GM21381 (cell line): ENCODE results near the gene LRBA.
"Not testable (repeated sequence)": the region's sequence is repeated elsewhere in the genome, so short reads cannot be mapped to it uniquely, and the experiment has no call there.

Experiments used
- ATAC-seq: cut with Tn5 transposase; IDR thresholded peaks from one replicate; pipeline ENCODE4 v1.9.1; 2021; ENCODE audit warnings: mild to moderate bottlenecking, moderate library complexity; ENCODE audit not compliant: unreplicated experiment

LRBA gene

DNA sequence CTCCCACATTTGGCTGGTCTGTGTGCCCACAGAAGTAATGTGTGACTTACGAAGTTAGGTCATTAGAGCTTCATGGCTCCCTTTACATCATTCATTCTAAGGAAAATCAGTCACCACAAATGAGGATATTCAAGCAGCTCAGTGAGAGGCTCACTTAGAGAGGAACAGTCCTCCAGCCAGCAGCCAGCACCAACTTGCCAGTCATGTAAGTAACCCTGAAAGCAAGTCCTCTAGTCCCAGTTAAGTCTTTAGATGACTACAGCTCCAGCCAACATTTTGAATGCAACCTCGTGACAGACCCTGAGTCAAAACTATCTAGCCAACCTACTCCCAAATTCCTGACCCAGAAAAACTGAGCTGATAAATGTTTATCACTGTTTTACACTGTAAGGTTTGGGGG, 71.3 kb downstream of the LRBA start:
- ATAC-seq: no peak

GRCh38 chr4:150943126-150943525, 72.0 kb downstream of the LRBA start:
- no peak for ATAC-seq

DNA sequence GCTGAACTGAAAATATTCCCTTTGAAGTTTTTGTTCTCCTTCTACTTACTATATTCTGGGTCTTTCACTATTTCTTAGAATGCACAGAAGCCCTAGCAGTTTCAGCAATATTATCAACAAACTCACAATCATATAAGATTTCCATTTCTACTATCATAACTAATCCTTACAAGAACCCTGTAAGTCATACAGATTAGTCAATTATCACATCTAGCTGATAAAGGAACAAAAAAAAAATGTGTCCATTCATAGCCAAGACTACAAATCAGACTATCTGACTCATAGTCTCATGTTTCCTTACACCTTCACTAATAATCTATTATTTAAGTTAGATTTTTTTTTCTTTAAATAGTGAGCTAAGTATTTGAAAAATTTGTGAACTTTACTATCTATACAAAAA, 72.5 kb downstream of the LRBA start:
- no peak for ATAC-seq

GRCh38 chr4:150940123-150940522, 75.0 kb downstream of the LRBA start:
- no peak for ATAC-seq

DNA sequence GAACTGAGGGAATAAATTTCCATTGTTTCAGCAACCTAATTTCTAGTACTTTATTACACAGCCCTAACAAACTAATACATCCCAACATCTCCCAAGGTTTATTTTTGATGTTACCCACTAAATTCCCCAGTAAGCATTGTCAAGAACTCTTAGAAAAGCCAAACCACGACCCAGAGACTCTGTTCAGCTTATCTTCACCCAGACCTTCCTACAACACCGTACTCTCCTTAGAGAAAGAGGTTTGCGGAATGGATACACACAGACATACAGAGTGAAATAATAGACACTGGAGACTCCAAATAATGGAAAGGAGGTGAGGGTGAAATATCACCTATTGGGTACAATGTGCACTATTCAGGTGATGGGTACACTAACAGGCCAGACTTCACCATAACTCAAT, 75.6 kb downstream of the LRBA start:
- no peak for ATAC-seq

- ATAC-seq: no peak
These were observed 76.1 kb downstream of the LRBA start for GRCh38 chr4:150938873-150939499.

DNA sequence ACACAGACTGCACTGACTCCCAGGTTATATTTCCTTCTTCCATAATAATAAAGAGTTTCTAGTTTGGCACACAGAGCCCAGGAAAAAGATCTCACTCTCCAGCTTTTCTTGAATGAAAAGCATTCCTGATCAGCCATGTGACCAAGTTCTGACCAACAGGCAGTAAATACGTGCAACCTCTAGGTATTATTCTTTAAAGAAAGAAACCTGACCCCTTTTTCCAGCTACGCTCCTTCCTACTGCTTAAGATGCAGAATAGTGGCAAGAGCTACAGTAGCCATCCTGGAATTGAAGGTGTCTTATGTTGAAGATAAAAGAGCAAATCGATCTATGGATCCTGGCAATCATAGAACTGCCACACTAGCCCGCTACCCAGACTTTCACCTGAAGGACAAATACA, 76.7 kb downstream of the LRBA start:
- no peak for ATAC-seq

- ATAC-seq: no peak
These were observed 81.1 kb downstream of the LRBA start for GRCh38 chr4:150934022-150934421.

DNA sequence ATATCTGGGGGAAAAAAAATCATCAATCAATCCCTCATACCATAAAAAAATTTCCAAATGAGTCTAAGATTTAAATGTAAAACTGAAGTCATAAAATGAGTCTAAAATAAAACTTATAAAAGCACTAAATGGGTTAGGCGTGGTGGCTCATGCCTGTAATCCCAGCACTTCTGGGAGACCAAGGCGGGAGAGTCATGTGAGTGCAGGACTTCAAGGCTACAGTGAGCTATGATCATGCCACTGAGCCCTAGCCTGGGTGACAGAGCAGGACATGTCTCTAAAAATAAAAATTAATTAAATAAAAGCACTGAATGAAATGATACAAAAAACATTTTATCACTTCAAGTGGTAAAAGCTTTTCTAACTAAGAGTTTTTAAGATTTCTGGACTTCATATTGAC, 83.3 kb downstream of the LRBA start:
- no peak for ATAC-seq

DNA sequence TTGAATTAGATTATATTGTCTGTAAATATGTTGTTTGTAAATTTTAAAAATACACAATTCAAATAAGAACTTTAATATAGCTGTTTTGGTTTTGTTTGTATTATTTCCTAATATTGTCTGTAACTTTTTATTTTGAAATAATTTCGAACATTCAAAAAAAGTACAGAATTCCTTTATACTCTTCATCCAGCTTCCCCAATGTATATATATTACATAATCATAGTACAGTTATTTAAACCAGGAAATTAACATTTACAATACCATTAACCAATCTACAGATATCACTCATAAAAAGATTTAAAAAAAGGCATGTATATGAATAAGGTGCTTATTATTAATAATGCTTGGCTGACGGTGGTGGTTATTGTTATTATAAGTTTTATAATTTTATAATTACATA, 84.1 kb downstream of the LRBA start:
- ATAC-seq: no peak

- ATAC-seq: no peak
These were observed 91.1 kb downstream of the LRBA start for GRCh38 chr4:150923945-150924344.

DNA sequence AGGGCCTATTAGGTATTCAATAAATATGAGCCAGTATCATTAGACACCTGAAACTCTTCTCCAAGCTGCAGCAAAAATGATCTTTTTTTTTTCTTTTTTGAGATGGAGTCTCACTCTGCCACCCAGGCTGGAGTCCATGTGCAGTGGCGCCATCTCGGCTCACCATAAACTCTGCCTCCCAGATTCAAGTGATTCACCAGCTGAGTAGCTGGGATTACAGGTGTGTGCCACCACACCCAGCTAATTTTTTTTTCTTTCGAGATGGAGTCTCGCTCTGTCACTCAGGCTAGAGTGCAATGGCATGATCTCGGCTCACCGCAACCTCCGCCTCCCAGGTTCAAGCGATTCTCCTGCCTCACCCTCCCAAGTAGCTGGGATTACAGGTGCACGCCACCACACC, 93.6 kb downstream of the LRBA start:
- not testable (repeated sequence) for ATAC-seq

- not testable (repeated sequence) for ATAC-seq
These were observed 96.5 kb downstream of the LRBA start for GRCh38 chr4:150918562-150918961.

DNA sequence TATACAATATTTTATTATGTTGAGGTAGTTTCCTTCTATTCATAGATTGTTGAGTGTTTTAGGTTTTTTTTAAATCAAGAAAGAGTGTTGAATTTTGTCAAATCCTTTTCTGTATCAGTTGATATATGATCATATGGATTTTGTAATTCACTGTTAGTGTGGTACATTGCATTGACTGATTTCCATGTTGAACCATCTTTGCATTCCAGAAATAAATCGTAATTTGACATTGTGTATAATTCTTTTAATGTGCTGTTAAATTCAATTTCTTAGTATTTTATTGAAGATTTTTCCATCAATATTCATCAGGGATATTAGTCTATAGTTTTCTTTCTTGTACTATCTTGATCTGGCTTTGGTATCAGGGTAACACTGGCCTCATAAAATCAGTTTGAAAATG, 103.8 kb downstream of the LRBA start:
- ATAC-seq: no peak

DNA sequence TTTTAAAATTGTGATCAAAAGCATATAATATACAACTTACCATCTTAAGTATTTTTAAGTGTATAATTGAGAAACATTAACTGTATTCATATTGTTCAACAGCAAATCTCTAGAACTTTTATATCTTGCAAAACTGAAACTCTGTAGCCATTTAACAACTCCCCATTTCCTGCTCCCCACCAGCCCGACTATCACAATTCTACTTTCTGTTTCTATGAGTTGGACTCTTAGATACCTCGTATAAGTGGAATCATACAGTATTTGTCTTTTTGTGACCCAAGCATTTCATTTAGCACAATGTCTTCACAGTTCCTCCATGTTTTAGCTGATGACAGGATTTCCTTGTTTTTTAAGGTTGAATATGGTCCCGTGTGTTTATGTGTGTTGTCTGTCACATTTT, 106.0 kb downstream of the LRBA start:
- ATAC-seq: no peak

DNA sequence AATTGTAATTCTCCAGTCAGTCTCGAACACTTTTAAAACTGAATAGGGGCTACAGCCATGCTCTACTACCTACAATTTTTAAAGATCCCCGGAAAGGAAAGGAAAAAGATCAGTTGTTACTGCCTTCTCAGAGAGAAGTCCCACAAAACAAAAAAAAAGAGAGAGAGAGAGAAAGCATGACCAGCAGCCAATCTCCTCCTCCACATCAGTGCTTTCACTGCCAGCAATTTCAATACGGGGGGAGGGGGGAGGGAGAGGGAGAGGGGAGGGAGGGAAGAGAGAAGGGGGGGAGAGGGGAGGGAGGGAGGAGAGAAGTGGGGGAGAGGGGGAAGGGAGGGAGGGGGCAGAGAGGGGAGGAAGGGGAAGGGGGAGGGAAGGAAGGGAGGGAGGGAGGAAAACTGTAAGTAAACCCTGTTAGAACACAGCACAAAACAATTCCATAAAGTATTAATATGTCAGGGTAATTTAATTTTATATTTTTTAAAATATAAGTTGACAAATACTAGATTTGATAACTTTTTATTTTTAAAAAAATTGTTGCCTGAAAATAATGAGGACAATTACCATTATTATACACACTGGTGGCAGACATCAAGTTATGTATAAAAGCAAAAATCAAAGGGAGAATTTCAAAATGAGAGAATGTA, 108.0 kb downstream of the LRBA start:
- ATAC-seq: no peak

DNA sequence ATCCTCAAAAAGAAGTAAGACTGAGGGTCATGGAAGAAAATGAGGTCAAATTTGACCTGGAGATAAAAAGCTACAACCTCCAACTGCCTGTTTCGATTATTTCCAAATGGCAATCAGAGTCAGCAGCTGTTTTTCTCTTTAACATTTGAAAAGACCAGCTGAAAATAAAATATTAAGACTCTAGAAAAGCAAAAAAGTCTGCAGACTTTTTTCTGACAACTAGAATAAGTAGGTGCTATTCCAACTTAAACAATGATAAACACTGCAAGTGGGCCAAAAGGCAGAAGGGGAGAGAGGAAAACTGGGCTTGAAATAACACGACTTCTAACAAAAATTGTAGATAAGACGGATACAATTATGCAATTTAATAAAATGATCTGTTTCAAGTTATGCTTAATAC, 110.4 kb downstream of the LRBA start:
- ATAC-seq: no peak

DNA sequence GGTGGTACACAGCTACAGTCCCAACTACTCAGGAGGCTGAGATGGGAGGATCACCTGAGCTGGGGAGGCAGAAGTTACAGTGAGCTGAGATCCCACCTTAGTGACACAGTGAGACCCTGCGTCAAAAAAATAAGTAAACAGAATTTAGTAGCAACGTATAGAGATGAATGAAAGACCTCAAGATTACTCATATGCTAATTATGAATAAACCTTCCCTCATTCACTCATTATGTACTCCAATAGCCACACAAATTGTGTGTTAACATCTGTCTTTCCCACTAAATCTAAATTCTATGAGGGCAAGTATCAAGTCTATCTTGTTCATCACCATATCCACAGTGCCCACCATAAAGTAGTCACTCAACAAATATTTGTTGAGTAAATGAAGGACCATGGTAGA, 111.5 kb downstream of the LRBA start:
- no peak for ATAC-seq

GRCh38 chr4:150896497-150896896, 118.6 kb downstream of the LRBA start:
- ATAC-seq: no peak

DNA sequence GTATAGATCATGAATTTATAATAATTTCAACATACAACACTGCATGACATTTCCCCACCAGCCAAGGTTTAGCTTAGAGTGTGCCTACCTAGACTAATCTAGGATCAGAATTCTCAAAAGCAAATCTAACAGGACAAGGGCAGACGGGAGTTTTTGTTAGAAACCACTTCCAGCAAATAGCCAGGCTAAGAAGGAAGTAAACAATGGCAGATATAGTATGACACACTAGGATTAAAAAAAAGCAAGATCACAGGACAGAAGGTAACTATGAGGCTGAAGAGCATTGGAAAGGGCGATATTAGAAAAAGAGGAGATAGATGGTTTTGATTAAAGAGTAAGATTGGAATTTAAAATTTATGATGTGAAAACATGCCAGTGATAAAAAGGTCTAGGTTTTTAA, 124.8 kb downstream of the LRBA start:
- ATAC-seq: no peak

DNA sequence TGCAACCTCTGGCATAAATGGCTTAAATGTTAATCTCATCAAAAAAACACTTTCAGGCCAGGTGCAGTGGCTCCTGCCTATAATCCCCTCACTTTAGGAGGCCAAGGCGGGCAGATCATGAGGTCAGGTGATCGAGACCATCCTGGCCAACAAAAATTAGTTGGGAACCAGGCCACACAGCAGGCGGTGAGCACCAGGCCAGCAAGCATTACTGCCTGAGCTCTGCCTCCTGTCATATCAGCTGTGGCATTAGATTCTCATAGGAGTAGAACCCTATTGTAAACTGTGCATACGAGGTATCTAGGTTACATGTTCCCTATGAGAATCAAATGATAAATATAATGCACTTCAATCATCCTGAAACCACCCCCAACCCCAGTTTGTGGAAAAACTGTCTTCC, 125.8 kb downstream of the LRBA start:
- no peak for ATAC-seq

DNA sequence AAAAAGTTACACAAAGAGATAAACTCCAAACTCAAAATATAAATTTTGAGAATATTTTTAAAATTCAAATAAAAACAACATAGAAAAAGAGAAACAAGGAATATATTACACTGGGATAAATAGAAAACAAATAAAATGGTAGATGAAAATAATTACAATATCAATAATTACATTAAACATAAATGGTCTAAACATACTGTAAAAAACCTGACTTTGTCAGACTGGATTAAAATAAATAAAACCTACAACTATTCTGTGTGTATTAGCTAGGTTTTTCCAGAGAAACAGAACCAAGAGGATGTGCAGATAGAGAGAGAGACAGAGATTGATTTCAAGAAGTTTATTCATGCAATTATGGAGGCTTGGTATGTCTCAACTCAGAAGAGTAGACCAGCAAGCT, 126.5 kb downstream of the LRBA start:
- ATAC-seq: no peak

- no peak for ATAC-seq
These were observed 126.9 kb downstream of the LRBA start for GRCh38 chr4:150888217-150888616.
